ENCODE results near the gene SCFD2. TPM values are rescaled to one million over a fixed set of nuclear protein-coding genes. Genes with fewer than 3 reads are reported as not detected.

Gene SCFD2
- total and polyA plus RNA-seq, 2 donors (not counting 3 experiments of a cell fraction or from before 2014, with no cell fraction given), result 12.3 to 22.8 TPM

GRCh38 chr4:53169695-53170617 is 195.9 kb downstream of the SCFD2 start:
- Histone ChIP-seq H3K36me3 (ENCODE audit: control insufficient read depth in 2 of 2, extremely low read depth in 1 of 2, insufficient read depth in 2 of 2, low read length in 2 of 2) (no peaks in the 10 kb centered on the region), H3K4me2 (ENCODE audit: insufficient read depth, low read length) (no peak overlapping the region), H3K9ac (replicated peaks; ENCODE audit: extremely low read depth, insufficient read depth, low read length) (no peak overlapping the region), H4K20me1 (replicated peaks; ENCODE audit: control insufficient read depth, extremely low read depth, insufficient read depth, low read length) (no peaks in the 10 kb centered on the region), H3K4me3 (replicated peaks in 1 of 3; ENCODE audit: insufficient read depth in 1 of 3, low read depth in 1 of 3, low read length in 3 of 3) (no peak overlapping the region), H3K27ac (ENCODE audit: insufficient read depth, low read depth, low read length) (no peak overlapping the region), H3K9me3 (replicated peaks; ENCODE audit: control insufficient read depth, insufficient read depth, low read length) (no peaks in the 10 kb centered on the region), H3K27me3 (ENCODE audit: control insufficient read depth in 2 of 2, insufficient read depth in 2 of 2, low read length in 2 of 2) (no peaks in the 10 kb centered on the region), H3K4me1 (ENCODE audit: control insufficient read depth, extremely low read depth, insufficient read depth, low read length) (no peaks in the 10 kb centered on the region), H3K79me2 (ENCODE audit: control insufficient read depth, insufficient read depth, low read length) (no peaks in the 10 kb centered on the region), H3K9me1 (replicated peaks; ENCODE audit: control insufficient read depth, extremely low read depth, insufficient read depth, low read length) (no peaks in the 10 kb centered on the region), H2AFZ (ENCODE audit: low read depth, low read length) (no peak overlapping the region)
- dilution Hi-C loops (cut with MboI; ENCODE audit: extremely low pct_ligation_motif_present, low sequenced_read_pairs), result no loop called here
- POLR2A ChIA-PET, result no interaction called here
- FAIRE-seq (no peak), DNase-seq (ENCODE audit: low read depth, low spot score) (no peak)
- TF ChIP-seq, protein P1, sequence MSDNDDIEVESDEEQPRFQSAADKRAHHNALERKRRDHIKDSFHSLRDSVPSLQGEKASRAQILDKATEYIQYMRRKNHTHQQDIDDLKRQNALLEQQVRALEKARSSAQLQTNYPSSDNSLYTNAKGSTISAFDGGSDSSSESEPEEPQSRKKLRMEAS (IDR thresholded peaks at IDR 0.05; ENCODE audit: insufficient read depth, insufficient read length), result no peak
- TF ChIP-seq CTCF (IDR thresholded peaks at IDR 0.05; ENCODE audit: extremely low read depth in 1 of 2, insufficient read depth in 1 of 2, low read depth in 1 of 2, low read length in 2 of 2) (no peak), GATA2 (IDR thresholded peaks at IDR 0.05; ENCODE audit: insufficient read depth, insufficient read length, low read depth, low read length) (no peak), POLR2A (IDR thresholded peaks at IDR 0.05; ENCODE audit: low read depth, low read length) (no peak), JUN (IDR thresholded peaks at IDR 0.05; ENCODE audit: borderline replicate concordance, insufficient read depth, insufficient read length, low read depth) (no peak), POLR2AphosphoS5 (IDR thresholded peaks at IDR 0.05; ENCODE audit: insufficient read depth, low read depth, low read length) (no peak), EZH2 (IDR thresholded peaks at IDR 0.05; ENCODE audit: borderline replicate concordance, low read depth, low read length, severe bottlenecking) (no peak), MYC (IDR thresholded peaks at IDR 0.05; ENCODE audit: low read depth, low read length) (no peak), FOS (IDR thresholded peaks at IDR 0.05; ENCODE audit: borderline replicate concordance, insufficient read depth, low read length) (no peak)
- intact Hi-C loops (cut with micrococcal nuclease), result no loop called here
- CTCF ChIA-PET, result interaction anchor here (1.0 kb wide), 1 partner anchor 154 kb away, joined by 4 read pairs; no protein-coding TSS in a partner anchor
- BruUV-seq (replicated peaks), result no TSS peak
